GM18861 (cell line): ENCODE results near the gene RIN3.
"Not testable (repeated sequence)": the region's sequence is repeated elsewhere in the genome, so short reads cannot be mapped to it uniquely, and the experiment has no call there.

Experiments
- ATAC-seq: cut with Tn5 transposase; IDR thresholded peaks from one replicate; pipeline ENCODE4 v1.9.1; 2021; ENCODE audit not compliant: unreplicated experiment

The RIN3 gene

DNA sequence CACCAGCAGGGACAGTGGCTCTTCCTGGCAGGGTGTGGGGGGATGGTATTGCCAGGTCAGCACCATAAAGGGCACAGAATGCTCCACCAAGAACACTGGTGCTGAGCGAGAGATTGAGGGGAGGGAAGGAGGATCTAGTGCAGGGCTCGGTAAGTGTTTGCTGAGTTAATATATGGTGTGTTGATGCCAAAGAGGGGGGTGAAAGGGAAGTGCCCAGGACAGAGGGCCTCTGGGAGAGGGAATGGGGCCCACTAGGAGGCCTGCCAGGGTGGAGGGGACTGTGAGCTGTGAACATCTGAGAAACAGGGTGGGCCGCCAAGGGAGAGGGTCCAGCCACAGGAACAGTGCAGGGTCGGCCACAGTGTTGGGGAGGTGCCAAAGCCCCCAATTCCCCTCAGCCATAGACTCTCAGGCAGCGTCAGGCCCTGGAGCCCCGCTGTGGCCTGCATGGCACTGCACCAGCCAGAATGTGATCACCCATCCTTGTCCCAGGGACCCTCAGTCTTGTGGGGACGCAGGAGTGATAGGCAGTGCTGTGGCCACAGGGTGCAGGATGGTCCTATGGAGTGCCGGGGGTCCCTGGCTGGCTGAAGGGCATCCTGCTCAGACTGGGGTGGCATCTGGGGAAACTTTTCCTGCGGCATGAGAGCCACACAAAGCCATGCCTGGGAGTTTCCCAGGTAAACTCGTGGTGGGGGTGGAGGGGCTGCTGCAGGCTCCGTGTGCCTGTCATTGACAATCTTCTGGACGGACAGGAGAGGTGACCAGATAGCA lies 11.9 kb downstream of the RIN3 start:
- ATAC-seq, result no peak

DNA sequence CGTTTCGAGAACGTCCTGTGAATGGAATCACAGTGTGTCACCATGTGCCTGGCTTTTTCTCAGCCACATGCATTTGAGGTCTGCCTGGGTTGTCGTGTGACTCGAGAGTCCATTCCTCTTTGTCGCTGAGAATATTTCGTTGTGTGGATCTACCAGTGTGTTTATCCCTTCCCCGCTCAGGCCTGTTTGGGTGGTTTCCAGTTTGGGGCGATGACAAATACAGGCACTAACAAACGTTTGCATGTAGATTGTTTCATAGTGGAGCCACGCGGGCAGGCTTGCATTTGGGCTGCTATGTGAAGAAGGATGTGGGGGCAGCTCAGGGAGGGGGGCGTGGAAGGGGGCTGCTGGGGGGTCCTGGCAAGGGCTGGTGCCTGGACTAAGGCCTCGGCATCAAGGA lies 14.1 kb downstream of the RIN3 start:
- ATAC-seq, result no peak

DNA sequence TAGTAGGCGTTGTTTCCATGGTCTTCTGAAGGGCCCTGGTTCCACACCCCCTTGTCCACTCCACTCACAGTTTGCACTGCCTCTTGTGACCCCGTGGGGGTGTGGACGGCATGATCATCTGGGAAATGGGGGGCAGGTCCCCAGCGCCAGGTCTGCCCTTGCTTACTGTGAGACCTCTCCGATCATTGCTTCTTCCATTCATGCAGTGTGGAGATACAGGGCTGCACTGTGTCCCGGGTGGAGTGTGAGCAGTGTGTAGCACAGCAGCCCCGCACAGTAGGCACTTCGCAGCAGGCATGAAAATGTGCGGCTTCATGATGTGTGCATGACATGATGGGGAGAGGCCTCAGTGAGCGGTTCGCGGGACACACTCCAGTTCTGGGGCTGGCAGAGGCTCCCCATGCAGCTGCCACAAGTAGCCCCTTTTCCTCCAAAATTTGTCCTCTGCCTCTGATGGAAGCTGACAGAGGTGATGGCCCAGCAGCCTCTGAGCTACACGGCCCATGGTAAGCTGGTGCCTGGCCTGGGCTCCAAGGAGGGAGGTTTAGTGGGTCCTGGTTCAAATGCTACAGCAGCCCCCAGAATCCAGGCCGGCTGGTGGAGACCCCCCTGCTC lies 15.0 kb downstream of the RIN3 start:
- ATAC-seq, result no peak

DNA sequence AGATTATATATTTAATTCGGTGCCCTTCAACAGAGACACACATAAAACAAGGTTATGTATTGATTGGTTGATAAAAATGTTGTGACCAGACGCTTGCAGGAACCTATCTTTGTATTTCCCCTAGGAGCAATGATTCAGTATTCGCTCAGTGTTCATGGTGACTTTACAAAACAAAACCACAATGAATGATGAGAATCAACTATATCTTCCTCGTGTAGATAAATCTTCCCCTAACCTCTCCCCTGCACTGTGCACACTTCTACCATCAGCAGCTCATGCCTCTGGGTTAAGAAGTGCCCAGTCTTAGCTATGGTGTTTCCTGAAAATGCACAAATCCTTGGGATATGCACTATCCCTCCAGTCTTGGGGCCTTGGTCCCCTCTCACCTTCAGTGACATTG lies 16.3 kb downstream of the RIN3 start:
- ATAC-seq, result no peak

DNA sequence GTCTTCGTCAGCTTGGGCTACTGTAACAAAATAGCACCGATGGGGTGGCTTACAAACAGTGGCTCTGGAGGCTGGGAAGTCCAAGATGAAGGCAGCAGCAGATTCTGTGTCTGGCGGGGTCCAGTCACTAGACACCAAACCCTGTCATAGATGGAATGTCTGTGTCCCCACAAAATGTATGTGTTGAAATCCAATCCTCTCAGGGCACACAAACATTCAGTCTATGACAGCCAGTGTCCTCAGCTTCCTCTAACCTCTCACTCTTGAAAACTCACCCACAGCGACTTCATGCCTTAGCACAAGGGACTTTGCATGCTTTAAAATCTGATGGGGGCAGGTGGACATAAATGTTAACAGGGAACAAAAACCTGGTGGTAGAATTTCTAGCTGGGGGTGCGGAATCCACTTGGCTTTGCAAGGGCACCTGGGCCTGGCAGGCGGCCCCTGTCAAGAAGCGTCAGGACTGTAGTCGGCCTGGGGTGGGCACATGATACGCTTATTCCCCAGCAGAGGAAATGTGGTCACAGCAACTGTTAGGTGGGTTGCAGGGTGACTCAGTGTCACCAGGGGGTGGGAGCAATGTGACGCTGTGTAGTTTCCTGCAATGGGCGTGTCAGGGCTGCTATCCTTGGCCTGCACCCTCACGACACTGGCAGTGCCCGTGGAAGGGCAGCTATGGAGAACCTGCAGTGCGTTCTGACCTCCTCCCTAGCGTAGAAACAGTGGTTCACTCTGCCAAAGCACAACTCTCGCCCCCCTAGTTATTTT lies 17.7 kb downstream of the RIN3 start:
- peak; percentile 56 for ATAC-seq

DNA sequence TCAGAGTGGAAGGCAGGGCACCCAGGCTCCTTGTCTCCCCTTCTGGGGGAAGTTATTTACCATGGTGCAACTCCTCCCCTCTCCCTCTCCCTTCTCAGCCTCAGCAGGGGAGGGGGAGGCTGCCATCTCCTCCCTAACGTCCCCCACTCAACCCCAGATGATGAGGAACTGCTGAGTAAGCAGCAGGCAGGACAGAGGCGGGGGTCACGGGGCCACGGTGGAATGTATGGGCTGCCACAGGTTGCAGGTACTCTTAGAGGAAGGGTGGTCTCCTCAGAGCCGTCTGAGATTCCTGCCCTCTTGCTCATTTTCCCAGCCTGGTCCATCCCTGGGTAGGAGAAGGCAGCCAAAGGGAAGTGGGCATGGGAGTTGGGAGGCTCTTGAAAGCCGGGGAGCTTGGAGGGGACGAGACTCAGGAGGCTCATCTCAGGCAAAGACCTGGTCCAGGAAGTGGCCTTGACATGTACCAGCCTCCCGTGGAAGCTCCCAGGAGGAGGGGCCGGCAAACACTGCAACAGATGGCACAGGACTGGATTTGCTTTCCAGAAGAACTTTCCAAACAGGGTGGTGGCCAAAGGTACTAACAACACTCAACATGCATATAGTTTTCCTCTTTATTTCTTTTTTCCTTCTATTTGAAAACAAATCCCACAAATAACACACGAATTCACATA lies 19.0 kb downstream of the RIN3 start:
- ATAC-seq, result no peak

DNA sequence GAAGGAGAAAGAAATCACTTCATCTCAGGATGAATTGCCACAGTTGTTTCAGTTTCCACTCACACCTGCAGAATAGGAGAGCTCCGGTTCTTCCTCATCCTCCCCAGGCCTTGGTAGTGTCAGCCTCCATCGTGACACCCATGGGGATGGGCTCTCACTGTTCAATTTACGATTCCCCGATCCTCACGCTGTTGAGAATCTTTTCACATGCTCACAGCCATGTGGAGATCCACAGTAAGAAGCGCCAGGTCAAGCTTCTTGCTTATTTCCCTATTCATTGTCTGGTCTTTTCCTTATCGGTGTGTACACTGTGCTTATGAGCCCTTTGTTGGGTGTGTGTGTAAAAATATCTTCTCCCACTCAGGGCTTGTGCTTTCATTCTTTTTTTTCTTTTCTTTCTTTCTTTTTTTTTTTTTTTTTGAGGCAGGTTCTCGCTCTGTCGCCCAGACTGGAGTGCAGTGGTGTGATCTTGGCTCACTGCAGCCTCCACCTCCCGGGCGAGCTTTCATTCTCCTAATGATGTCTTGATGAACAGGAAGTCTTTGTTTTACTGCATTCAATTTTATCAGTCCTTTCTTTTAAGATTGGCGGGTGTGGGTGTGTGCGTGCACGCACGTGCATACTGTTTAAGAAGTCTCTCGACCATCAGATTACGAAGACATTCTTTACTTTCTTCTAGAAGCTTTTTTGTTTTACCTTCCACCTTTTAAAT lies 21.5 kb downstream of the RIN3 start:
- no peak for ATAC-seq

DNA sequence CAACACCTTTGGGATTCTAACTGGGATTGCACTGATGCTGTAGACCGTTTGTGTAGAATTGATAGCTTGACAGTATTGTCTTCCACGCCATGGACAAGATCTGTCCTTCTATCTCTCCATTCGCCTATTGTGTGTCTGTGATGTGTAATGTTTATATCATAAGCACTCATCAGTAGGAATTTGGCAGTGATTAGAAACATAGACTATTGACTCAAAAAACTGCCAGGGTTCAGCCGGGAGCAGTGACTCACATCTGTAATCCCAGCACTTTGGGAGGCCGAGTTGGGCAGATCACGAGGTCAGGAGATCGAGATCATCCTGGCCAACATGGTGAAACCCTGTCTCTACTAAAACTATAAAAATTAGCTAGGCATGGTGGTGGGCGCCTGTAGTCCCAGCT lies 22.6 kb downstream of the RIN3 start:
- not testable (repeated sequence) for ATAC-seq

DNA sequence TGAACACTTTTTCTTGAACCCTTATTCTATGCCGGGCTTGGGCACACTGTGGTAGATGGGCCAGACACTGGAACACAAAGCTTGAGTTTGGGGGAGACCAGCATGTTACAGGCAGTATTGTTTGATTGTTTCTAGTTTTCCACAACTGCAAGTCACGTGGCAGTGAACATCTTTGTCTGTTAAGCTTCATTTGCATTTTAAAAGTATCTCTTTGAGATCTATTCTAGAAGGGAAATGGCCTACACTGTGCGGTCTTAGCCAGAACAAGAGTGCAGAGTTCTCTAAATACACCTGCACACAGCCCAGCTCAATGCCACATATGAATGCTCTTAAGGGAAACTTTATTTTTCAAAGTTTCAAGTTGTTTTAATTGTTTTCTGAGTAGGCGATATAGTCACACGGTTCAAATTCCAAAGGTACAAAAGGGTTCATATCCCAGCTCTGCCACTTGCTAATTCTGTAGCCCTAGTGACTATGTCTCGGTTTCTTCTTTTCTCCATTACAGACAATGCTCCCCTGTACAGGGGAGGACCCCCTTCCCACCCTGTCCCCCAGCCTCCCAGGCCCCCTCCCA lies 24.9 kb downstream of the RIN3 start:
- peak; percentile 74 for ATAC-seq

DNA sequence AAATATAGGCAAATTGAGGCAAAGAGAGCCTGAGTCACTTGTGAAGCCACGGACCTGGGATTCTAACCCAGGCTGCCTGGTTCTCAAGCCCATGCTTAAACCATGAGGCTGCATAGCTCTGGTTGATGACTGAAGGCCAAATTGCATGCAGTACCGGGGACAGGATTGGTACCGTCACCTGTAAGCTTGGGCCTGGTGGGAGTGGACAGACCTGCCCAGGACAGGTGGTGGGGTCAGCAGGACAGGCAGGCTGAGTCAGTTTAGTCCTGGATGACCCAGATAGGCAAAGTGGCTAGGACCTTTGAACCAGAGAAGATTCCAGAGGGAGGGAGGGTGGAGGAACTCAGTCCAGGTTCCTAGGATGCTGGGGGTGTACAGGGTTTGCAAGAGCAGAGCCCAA lies 25.8 kb downstream of the RIN3 start:
- ATAC-seq, result no peak

DNA sequence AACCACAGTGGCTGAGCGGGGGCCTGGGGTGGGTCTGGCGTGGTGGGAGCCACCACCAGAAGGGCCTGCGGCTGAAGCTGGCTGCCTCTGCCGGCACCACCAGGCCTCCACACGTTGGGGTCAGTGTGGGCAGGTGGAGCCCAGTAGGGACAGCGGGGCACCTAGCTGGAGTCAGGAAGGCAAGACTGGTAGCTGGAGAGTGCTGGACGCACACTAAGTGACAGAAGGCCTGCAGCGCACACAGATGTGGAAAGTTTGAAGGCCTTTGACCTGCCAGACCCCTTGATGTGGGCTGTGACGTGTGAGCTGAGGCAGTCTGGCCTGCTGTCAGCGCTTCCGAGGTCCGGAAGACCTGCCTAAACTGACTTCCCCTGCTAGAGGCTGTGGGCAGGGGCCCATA lies 26.3 kb downstream of the RIN3 start:
- no peak for ATAC-seq

DNA sequence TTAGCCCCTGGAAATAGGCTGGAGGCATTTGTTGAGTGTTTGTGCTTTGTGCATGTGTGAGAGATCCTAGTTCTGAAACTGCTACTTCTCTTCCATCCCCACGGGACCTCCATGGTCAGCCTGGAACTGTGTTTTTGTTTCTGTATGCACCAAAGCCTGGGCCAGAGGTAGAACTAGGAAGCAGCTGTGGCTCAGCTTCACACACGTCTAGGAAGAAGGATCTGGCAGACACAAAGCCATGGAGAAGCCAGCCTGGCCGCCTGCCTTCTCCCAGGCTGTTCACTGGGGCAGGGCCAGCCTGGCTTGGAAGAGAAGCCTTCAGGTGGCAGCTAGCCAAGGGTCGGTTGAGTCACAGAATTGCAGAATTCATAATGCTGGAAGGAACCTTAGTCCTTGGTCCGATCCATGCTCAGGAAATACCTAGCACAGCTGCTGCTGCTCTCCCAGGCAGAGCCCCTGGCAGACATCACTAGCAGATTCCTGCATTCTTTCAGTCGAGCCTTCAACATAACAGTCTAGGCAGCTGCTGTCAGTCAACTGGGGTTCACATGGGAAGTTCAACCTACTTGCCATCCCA lies 27.0 kb downstream of the RIN3 start:
- ATAC-seq, result no peak

DNA sequence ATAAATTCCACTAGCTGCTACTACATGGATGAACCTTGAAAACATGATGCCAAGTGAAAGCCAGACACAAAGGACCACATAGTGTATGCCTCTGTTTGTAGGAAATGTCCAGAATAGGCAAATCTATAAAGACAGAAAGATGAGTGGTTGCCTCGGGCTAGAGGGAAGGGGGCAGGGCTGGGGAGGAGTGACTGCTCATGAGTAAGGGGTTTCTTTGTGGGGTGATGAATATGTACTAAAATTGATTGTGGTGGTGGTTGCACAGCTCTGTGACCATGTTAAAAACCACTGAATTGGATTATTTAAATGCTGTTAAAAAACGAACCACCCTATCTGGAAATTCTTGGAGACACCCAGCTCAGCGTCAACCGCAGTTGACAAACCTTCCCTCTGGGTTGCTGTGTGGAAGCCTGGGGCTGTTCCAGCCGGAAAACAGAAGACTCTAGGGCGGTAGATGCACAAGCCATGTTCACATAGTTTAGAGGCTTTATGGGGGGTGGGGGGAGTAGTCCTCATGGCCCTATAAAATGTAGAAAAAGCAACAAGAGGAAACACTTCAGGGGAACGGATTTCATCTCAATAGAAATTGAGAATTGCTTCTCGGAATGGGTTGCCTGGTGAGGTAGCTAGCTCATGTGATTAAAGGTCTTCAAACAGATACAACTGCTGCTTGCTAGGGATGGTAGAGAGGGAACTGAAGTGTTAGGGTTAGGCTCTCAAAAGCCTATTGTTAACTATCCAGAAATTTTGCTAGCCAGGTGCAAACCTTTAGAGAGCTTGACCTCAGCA lies 29.4 kb downstream of the RIN3 start:
- no peak for ATAC-seq

DNA sequence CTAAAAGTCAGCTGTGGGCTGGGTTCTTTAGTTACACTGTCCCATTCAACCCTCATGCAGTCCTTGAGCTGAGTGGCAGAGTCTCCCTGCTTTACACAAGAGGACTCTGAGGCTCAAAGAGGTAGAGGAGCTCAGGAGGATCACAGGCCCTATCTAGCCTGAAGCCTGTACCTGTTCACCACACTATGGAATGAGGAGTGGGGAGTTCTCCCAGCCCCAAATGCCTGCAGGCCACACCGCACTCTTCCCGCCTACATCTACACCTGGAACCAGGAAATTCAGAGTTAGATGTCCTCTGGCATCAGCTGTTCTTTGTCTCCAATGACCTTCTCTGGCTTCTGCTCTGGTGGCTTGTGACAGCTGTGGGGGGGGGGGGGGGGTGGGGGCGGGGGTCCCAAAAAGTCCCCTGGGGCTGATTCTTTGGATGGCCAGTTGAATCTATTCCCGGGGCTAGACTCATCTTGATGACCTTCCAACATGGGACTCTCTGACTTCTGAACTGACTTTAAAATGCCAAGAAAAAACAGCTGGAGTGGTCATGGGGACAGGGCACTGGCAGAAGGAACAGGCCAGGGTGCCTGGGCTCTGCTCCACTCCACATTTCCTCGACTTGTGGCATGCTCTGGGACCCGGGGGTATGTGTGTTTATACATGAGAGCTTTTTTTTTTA lies 30.6 kb downstream of the RIN3 start:
- no peak for ATAC-seq

DNA sequence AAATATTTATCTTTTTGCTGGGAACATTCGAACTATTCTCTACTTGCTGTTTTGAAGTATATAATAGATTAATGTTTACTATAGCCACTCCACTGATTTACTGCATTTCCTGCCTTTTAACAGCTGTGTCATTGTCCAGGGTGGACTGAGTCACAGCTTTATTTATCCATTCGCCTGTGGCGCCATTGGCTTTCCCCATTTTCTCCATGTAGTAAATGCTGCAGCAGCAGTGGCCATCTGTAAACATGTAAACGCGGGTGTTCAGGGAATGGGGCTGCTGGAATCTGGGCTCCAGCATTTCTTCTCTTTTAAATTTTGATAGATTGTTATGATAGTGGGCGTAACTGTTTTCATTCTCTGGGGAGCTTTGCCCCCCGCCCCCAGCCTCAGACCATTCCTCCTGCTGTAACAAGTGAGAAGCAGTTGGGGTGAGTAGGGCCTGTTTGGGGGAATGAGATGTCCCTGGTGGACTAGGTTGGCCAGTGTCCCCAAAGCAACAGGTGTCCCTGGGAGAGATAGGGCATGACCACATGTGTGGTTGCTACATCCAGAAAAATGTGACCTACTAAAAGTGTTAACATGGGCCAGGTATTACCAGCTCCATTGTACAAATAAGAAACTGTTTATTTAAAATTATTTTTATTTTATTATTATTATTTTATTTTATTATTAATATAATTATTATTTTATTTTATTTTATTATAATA lies 32.9 kb downstream of the RIN3 start:
- no peak for ATAC-seq

DNA sequence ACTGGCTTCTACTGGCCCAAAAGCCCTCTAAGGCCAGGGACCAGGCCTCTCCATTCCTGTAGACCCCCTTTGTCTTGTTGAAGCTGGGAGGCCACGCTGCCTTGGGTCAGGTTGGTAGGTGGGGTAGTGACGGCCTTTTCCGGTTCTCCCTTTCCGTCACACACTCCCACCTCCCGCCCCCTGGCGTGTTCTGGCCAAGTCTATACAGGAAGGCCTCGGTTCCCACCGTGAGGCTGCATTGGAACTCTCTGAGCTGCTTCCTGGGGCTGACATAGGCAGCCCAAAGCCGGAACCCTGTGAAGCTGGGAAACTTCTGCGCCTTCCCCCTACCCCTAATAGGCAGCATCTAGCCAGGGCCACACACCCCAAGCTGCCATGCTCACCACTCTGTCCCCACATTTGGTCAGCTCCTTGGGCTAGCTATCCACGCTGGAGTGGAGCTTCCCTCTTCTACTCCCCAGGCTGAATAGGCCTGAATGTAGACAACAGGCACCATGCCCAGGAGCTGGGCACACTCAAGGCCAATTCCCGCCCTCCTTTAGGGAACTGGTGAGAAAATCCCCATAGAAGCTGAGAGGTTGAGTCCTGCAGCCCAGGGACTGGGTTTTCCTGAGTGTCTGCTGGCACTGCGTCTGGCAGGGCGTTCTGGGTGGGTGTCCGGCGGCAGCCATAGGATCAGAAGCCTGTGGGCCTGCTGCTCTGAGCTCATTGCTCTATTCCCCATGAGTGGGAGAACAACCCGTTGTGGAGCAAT lies 35.7 kb downstream of the RIN3 start:
- no peak for ATAC-seq

DNA sequence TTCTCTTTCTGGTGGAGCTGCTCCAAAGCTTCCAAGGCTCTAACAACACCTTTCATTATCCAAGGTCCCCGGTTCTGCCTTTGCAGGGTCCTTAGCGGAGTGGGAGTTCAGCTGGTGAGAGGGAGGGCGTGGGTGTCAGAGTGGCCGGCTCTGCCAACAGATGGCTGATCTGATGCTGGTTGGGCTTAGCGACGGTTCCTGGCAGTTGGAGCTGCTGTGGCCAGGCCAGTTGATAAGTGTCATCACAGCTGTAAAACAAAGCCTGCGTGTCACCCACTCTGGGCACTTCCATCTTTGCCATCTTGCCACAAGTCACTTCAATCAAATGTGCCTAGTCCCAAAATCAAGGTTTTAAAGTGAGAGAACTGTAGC lies 36.3 kb downstream of the RIN3 start:
- no peak for ATAC-seq
